Lung (tissue), 12 donors: ENCODE measurements around the gene VPS33A. TPM values are rescaled to one million over a fixed set of nuclear protein-coding genes. Genes with fewer than 3 reads are reported as not detected.

Experiments
- ATAC-seq: fragments of 200-7000 bp; cut with Tn5 transposase; one replicate; pipeline ENCODE4 v1.9.1; 2020; ENCODE audit warnings: moderate number of reproducible peaks; ENCODE audit not compliant: insufficient read depth, low FRiP score
- DNase-seq, 3 donors: peaks; one replicate each; pipeline ENCODE4 v3.0.0-alpha.2; 2013 to 2017
- H3K27ac ChIP-seq, 2 donors: one replicate each; pipeline ENCODE4 v1.5.1; 2013; ENCODE audit warnings: mild to moderate bottlenecking in 2 of 2, moderate library complexity in 2 of 2, control low read depth in 1 of 2, inconsistent platforms in 1 of 2, low read depth in 1 of 2, low read length in 1 of 2
- H3K27me3 ChIP-seq, 3 donors: one replicate each; pipeline ENCODE4 v1.5.1; 2013; ENCODE audit warnings: low read length in 2 of 3; ENCODE audit not compliant: control insufficient read depth in 3 of 3, insufficient read depth in 3 of 3
- H3K36me3 ChIP-seq, 4 donors: one replicate each; pipeline ENCODE4 v1.5.1; 2013; ENCODE audit warnings: low read length in 4 of 4, mild to moderate bottlenecking in 1 of 4, moderate library complexity in 1 of 4; ENCODE audit not compliant: control insufficient read depth in 4 of 4, insufficient read depth in 4 of 4
- H3K4me1 ChIP-seq, 5 donors: one replicate each; pipeline ENCODE4 v1.5.1; 2013; ENCODE audit warnings: low read length in 5 of 5, mild to moderate bottlenecking in 2 of 5, moderate library complexity in 1 of 5; ENCODE audit not compliant: control insufficient read depth in 5 of 5, insufficient read depth in 5 of 5
- H3K4me3 ChIP-seq: one replicate; pipeline ENCODE4 v1.5.1; 2013; ENCODE audit warnings: mild to moderate bottlenecking, control low read depth, moderate library complexity
- H3K9ac ChIP-seq, 2 donors: one replicate each; pipeline ENCODE4 v1.5.1; 2013; ENCODE audit warnings: low read length in 2 of 2, control low read depth in 1 of 2; ENCODE audit not compliant: insufficient read depth in 1 of 2
- H3K9me3 ChIP-seq, 4 donors: one replicate each; pipeline ENCODE4 v1.5.1; 2013; ENCODE audit warnings: low read length in 3 of 4, mild to moderate bottlenecking in 1 of 4, moderate library complexity in 1 of 4; ENCODE audit not compliant: control insufficient read depth in 4 of 4, insufficient read depth in 3 of 4
- WGBS, 2 donors: extraction: QIAGEN DNeasy Blood & Tissue Kit; methylation state at CpG; one replicate each; pipeline ENCODE4 v1.1.7; 2013; 5-methylcytosine and 5-hydroxymethylcytosine counted together
- polyA plus RNA-seq, 2 donors: library from polyadenylated mRNA; stranded (reverse); fragments of 200-250 nt; gene quantifications; one replicate each; pipeline ENCODE4 v1.2.1, GENCODE V29; 2013
- total RNA-seq, 2 donors: library from RNA; depleted of rRNA in 1 of 2; stranded (reverse); fragments of >200 nt in 1 of 2; gene quantifications; one replicate each; pipeline ENCODE4 v1.2.1, GENCODE V29; 2014 to 2021
- TF ChIP-seq, protein P1 (sequence below): IDR thresholded peaks from 2 replicates; pipeline ENCODE4 v1.5.1; 2012; ENCODE audit warnings: mild to moderate bottlenecking; ENCODE audit errors: control extremely low read depth, extremely low read depth
- donor health status: control.
- donor health status: control.
- donor health status: Bipolar disorder and iron deficiency.
- donor health status: healthy.
- donor health status: DM: yes; HTN: yes; CAD: no.

The VPS33A gene
- total and polyA plus RNA-seq, 4 donors: 8.1 to 17.6 (median 15.4) TPM

DNA sequence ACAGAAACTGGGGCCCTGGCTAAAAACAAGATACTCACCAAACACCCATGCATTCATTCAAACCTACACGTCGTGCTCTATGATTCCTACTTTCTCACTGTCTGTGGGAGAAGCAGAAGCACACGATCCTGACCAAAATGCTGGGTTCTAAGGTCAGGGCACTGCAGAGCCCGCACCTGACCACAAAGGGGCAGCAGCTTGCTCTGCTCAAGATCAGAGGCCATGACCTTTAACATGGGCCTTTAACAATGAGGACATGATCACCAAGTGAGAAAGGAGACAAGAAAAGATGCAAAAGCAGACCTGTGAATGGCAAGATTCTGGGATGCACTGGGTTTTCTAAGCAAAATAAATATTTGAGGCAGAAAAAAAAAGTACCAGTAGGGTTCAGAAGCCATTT, 40.1 kb upstream of the VPS33A start:
- Histone ChIP-seq H3K27me3 (no peaks in the 10 kb centered on the region), H3K9ac (no peak overlapping the region), H3K4me1 (no peaks in the 10 kb centered on the region), H3K27ac (no peak overlapping the region), H3K9me3 (no peaks in the 10 kb centered on the region), H3K4me3 (no peak overlapping the region), H3K36me3 (peaks cover 3 to 32% (median 12%) of the 10 kb centered on the region in 4 donors)
- TF ChIP-seq, protein P1, sequence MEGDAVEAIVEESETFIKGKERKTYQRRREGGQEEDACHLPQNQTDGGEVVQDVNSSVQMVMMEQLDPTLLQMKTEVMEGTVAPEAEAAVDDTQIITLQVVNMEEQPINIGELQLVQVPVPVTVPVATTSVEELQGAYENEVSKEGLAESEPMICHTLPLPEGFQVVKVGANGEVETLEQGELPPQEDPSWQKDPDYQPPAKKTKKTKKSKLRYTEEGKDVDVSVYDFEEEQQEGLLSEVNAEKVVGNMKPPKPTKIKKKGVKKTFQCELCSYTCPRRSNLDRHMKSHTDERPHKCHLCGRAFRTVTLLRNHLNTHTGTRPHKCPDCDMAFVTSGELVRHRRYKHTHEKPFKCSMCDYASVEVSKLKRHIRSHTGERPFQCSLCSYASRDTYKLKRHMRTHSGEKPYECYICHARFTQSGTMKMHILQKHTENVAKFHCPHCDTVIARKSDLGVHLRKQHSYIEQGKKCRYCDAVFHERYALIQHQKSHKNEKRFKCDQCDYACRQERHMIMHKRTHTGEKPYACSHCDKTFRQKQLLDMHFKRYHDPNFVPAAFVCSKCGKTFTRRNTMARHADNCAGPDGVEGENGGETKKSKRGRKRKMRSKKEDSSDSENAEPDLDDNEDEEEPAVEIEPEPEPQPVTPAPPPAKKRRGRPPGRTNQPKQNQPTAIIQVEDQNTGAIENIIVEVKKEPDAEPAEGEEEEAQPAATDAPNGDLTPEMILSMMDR: no peak
- DNase-seq: no peak
- WGBS, 2 donors: 83 to 89% methylated on average over 4 of the region's 4 CpGs
- ATAC-seq: no peak

DNA sequence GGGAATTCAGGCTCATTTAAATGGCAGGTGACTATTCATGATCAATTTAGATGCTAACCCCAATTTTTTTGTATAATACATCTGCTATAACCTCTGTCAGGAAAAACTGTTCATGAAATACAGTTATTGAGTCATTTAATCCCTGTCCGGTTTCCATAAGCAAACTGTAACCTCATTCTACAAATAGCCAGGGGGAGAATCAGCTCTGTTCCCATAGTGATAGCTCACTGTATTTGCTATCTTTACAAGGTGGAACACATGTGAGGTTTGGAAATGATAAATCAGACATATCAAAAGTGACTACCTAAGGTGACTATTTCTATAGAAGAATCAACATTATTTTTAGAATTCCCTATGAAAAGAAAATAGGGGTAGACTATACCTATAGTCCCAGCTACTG, 38.6 kb upstream of the VPS33A start:
- no peak for ATAC-seq
- peaks cover 6 to 29% (median 13%) of the 10 kb centered on the region in 4 donors for H3K36me3 ChIP-seq

DNA sequence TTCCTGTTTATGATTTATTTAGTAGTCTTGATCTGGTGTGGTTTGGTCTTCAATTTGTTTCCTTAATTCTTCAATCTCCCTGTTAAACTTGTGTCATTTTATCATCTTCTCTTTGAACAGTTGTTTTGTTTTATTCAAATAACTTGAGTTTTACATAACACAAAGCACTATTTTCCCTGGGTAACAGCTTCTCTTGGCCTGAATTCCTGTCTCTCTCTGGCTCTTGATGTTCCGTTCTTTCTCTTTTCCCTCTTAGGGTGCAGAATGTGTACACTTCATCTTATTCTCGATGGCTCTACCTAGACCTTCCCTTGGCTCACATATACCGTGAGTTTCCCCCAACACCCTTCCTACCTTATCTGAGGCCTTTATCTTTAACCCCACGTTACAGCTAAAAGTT, 36.8 kb upstream of the VPS33A start:
- peaks cover 4 to 22% (median 10%) of the 10 kb centered on the region in 4 donors for H3K36me3 ChIP-seq
- DNase-seq (peak in 1 of 3 donors; percentile 6), ATAC-seq (no peak)
- TF ChIP-seq, protein P1: no peak
- no peak overlapping the region for H3K9ac ChIP-seq
- no peak overlapping the region for H3K4me3 ChIP-seq
- H3K9me3 ChIP-seq: no peaks in the 10 kb centered on the region
- H3K4me1 ChIP-seq: no peaks in the 10 kb centered on the region
- WGBS, 2 donors: 71 to 82% methylated on average over 4 of the region's 4 CpGs
- no peak overlapping the region for H3K27ac ChIP-seq
- H3K27me3 ChIP-seq: no peaks in the 10 kb centered on the region

More for the DNA sequence above, 38.6 kb upstream of the VPS33A start:
- Histone ChIP-seq H3K9ac (no peak overlapping the region), H3K9me3 (no peaks in the 10 kb centered on the region), H3K4me3 (no peak overlapping the region), H3K27me3 (no peaks in the 10 kb centered on the region), H3K27ac (no peak overlapping the region), H3K4me1 (no peaks in the 10 kb centered on the region)
- TF ChIP-seq, protein P1: no peak
- WGBS, 2 donors: 82 to 90% methylated on average over 1 of the region's 1 CpG
- no peak for DNase-seq

DNA sequence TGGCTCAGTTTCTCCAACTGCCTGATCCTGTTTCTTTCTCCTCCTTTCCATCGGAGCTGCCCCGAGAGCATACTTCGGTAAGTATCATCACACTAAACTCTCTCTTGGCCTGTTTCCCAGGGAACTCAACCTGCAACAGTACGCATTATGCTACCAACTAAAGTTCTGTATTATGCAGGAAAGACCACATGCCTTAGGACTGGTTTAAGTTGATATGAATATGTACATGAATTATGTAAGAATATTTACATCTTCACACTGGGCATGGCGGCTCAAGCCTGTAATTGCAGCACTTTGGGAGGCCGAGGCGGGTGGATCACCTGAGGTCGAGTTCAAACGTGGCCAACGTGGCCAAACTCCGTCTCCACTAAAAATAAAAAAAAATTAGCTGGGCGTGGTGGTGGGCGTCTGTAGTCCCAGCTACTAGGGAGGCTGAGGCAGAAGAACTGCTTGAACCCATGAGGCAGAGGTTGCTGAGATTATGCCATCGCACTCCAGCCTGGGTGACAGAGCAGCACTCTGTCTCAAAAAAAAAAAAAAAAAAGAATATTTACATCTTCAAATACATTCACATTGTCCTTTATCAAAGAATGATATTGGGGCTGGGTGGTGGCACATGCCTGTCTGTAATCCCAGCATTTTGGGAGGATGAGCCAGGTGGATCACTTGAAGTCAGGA, 31.9 kb upstream of the VPS33A start:
- TF ChIP-seq, protein P1: no peak
- Histone ChIP-seq H3K27me3 (no peaks in the 10 kb centered on the region), H3K27ac (no peak overlapping the region), H3K9ac (no peak overlapping the region), H3K36me3 (peaks cover 4 to 12% (median 8%) of the 10 kb centered on the region in 4 donors), H3K4me1 (no peaks in the 10 kb centered on the region), H3K9me3 (no peaks in the 10 kb centered on the region), H3K4me3 (no peak overlapping the region)
- 96 to 97% methylated on average over 14 of the region's 14 CpGs for WGBS, 2 donors
- no peak for DNase-seq
- ATAC-seq: no peak
